Right lobe of liver (tissue), 6 donors: ENCODE data around the gene CENPS. TPM values are rescaled to one million over a fixed set of nuclear protein-coding genes. Genes with fewer than 3 reads are reported as not detected.

Experiments used
- ATAC-seq, 4 donors: fragments of 200-7000 bp; cut with Tn5 transposase; one replicate each; pipeline ENCODE4 v1.9.1; 2020; ENCODE audit warnings: mild to moderate bottlenecking in 4 of 4, moderate library complexity in 4 of 4
- DNase-seq, 3 donors: peaks; one replicate each; pipeline ENCODE4 v3.0.0-alpha.2; 2020
- H3K27ac ChIP-seq, 3 donors: fragments of 200-600 bp; one replicate each; pipeline ENCODE4 v1.8.0; 2022
- H3K27me3 ChIP-seq, 2 donors: fragments of 200-600 bp; one replicate each; pipeline ENCODE4 v1.8.0; 2022
- H3K36me3 ChIP-seq, 4 donors: fragments of 200-600 bp; sonication (generic) in 1 of 4; one replicate each; pipeline versions ENCODE4 v1.5.1 to v1.8.0; 2017 to 2022; ENCODE audit warnings: control low read depth in 1 of 4
- H3K4me1 ChIP-seq, 4 donors: fragments of 200-600 bp; sonication (generic) in 1 of 4; one replicate each; pipeline versions ENCODE4 v1.5.1 to v1.8.0; 2017 to 2022; ENCODE audit warnings: control low read depth in 1 of 4
- H3K4me3 ChIP-seq, 3 donors: fragments of 200-600 bp; one replicate each; pipeline ENCODE4 v1.8.0; 2022
- H3K9me3 ChIP-seq, 4 donors: fragments of 200-600 bp; sonication (generic) in 1 of 4; one replicate each; pipeline versions ENCODE4 v1.5.1 to v1.8.0; 2017 to 2022; ENCODE audit warnings: control low read depth in 1 of 4
- CTCF ChIP-seq, 4 donors: fragments of 200-600 bp in 3 of 4; fragments of 450-650 bp in 1 of 4; IDR thresholded peaks; one replicate each; pipeline versions ENCODE4 v1.5.1 to v1.8.0; 2016 to 2022; ENCODE audit warnings: antibody characterized with exemption in 4 of 4, mild to moderate bottlenecking in 2 of 4
- POLR2A ChIP-seq: fragments of 450-650 bp; IDR thresholded peaks from one replicate; pipeline ENCODE4 v1.6.1; 2017; ENCODE audit warnings: antibody characterized with exemption, mild to moderate bottlenecking
- WGBS: methylation state at CpG from one replicate; pipeline ENCODE4 v1.1.6; 2018; ENCODE audit warnings: low coverage, low lambda C conversion rate; ENCODE audit not compliant: insufficient coverage; ENCODE audit errors: missing lambda C conversion rate; 5-methylcytosine and 5-hydroxymethylcytosine counted together
- intact Hi-C, 2 donors: fragments of 100-400 bp; cut with DNase I; formaldehyde crosslinking; loops; one replicate each; pipeline versions ENCODE4 v1.11.2 to v1.14.1; 2022
- total RNA-seq, 6 experiments: library from RNA; depleted of rRNA in 2 of 6; stranded (reverse); fragments of >200 nt in 2 of 6; fragmentation: NEBNext Ultra II Directional in 3 of 6; extraction: Animal tissue kit (Norgen Biotek cat#: 25700) in 3 of 6; gene quantifications; one replicate each; pipeline versions ENCODE4 v1.1.0 to v1.2.4, GENCODE V29; 2016 to 2023
- donor health status: DM: no; HTN: yes; CAD: no.
- donor health status: DM: no; HTN: no; CAD: no.
- donor health status: DM: no; HTN: no; CAD: no.
- donor health status: DM: no; HTN: yes; CAD: no.
- donor health status: DM: no; HTN: yes; CAD: no.

CENPS gene
- total RNA-seq, 6 experiments from 2014 or later: 1.8 to 9.3 (median 5.7) TPM

GRCh38 chr1:10433790-10434189, 3.6 kb downstream of the CENPS start:
- no peaks in the 10 kb centered on the region for H3K36me3 ChIP-seq
- peaks cover 0 to 7% (median 0%) of the 10 kb centered on the region in 4 donors for H3K4me1 ChIP-seq
- no peak overlapping the region for H3K4me3 ChIP-seq
- no peaks in the 10 kb centered on the region for H3K27me3 ChIP-seq
- intact Hi-C loops: loop anchor here (5.0 kb wide), 2 partner anchors 59 to 64 kb away; no protein-coding TSS in a partner anchor
- 85% methylated on average over 7 of the region's 11 CpGs for WGBS
- DNase-seq: peak in 1 of 3 donors; percentile 13
- no peak for ATAC-seq
- H3K27ac ChIP-seq: no peak overlapping the region
- no peaks in the 10 kb centered on the region for H3K9me3 ChIP-seq
- no peak for TF ChIP-seq POLR2A
- no peak for TF ChIP-seq CTCF (IDR thresholded peaks at IDR 0.05)

GRCh38 chr1:10434590-10434989, 4.4 kb downstream of the CENPS start:
- Histone ChIP-seq H3K4me3 (no peak overlapping the region), H3K27me3 (no peaks in the 10 kb centered on the region), H3K4me1 (peaks cover 0 to 7% (median 0%) of the 10 kb centered on the region in 4 donors), H3K9me3 (no peaks in the 10 kb centered on the region), H3K27ac (no peak overlapping the region), H3K36me3 (no peaks in the 10 kb centered on the region)
- ATAC-seq (no peak), DNase-seq (no peak)
- intact Hi-C loops: loop anchor here (5.0 kb wide), 2 partner anchors 58 to 63 kb away; no protein-coding TSS in a partner anchor
- WGBS: 97% methylated on average over 4 of the region's 5 CpGs
- TF ChIP-seq CTCF (IDR thresholded peaks at IDR 0.05) (no peak), POLR2A (no peak)

GRCh38 chr1:10437052-10437451, 6.8 kb downstream of the CENPS start:
- TF ChIP-seq POLR2A (no peak), CTCF (IDR thresholded peaks at IDR 0.05) (no peak)
- DNase-seq: peak in 1 of 3 donors; percentile 1
- Histone ChIP-seq H3K4me1 (no peaks in the 10 kb centered on the region), H3K27ac (no peak overlapping the region), H3K9me3 (no peaks in the 10 kb centered on the region), H3K4me3 (no peak overlapping the region), H3K36me3 (no peaks in the 10 kb centered on the region), H3K27me3 (no peaks in the 10 kb centered on the region)
- intact Hi-C loops: no loop called here
- no peak for ATAC-seq
- 88% methylated on average over 1 of the region's 1 CpG for WGBS

GRCh38 chr1:10438677-10439163, 8.5 kb downstream of the CENPS start:
- Histone ChIP-seq H3K4me3 (no peak overlapping the region), H3K4me1 (no peaks in the 10 kb centered on the region), H3K9me3 (no peaks in the 10 kb centered on the region), H3K27ac (no peak overlapping the region), H3K36me3 (no peaks in the 10 kb centered on the region), H3K27me3 (no peaks in the 10 kb centered on the region)
- TF ChIP-seq CTCF (IDR thresholded peaks at IDR 0.05): no peak
- TF ChIP-seq POLR2A: no peak
- no peak for ATAC-seq
- DNase-seq: peak in 1 of 3 donors; percentile 2
- intact Hi-C loops: no loop called here
- 56% methylated on average over 7 of the region's 7 CpGs for WGBS
